Activated B cell treated with CpG ODN at 0.5 μM for 24 hours (primary cell): ENCODE data around the gene MED13L. TPM values are rescaled to one million over a fixed set of nuclear protein-coding genes. Genes with fewer than 3 reads are reported as not detected.

ENCODE experiments used
- ATAC-seq: fragments of 200-7000 bp; cut with Tn5 transposase; one replicate; pipeline ENCODE4 v1.10.0; 2021; ENCODE audit warnings: low read depth, mild to moderate bottlenecking, moderate library complexity
- CTCF ChIA-PET: fragments of 350-600 bp; sonication (Branson Sonifier 250); formaldehyde crosslinking; loops from one replicate; lab custom pipeline; 2021; ENCODE audit warnings: antibody characterized with exemption; lab: Charles Lee
- POLR2A ChIA-PET: fragments of 350-600 bp; sonication (Branson Sonifier 250); formaldehyde crosslinking; loops from one replicate; lab custom pipeline; 2021; ENCODE audit warnings: antibody characterized with exemption; lab: Charles Lee
- DNase-seq: peaks from one replicate; pipeline ENCODE4 v3.0.0; 2022
- H3K27ac Mint-ChIP-seq: one replicate; pipeline ENCODE4 v1.8.0; 2020; ENCODE audit warnings: mixed read lengths
- H3K27me3 Mint-ChIP-seq: one replicate; pipeline ENCODE4 v1.8.0; 2021; ENCODE audit warnings: mixed read lengths
- H3K36me3 Mint-ChIP-seq: one replicate; pipeline ENCODE4 v1.8.0; 2021; ENCODE audit warnings: low read depth, mixed read lengths
- H3K4me1 Mint-ChIP-seq: one replicate; pipeline ENCODE4 v1.8.0; 2021; ENCODE audit warnings: mixed read lengths
- H3K4me3 Mint-ChIP-seq: one replicate; pipeline ENCODE4 v1.8.0; 2020; ENCODE audit warnings: mild to moderate bottlenecking, mixed read lengths
- H3K9me3 Mint-ChIP-seq: one replicate; pipeline ENCODE4 v1.8.0; 2020; ENCODE audit warnings: mixed read lengths
- CTCF ChIP-seq: fragments of 200-600 bp; IDR thresholded peaks from one replicate; pipeline ENCODE4 v1.8.0; 2022; ENCODE audit warnings: antibody characterized with exemption, mild to moderate bottlenecking
- intact Hi-C: fragments of 100-400 bp; cut with micrococcal nuclease; formaldehyde crosslinking; loops from one replicate; pipeline ENCODE4 v1.15.1; 2024
- total RNA-seq: library from RNA; stranded (reverse); gene quantifications from 2 replicates; pipeline ENCODE4 v1.2.3, GENCODE V29; 2022

MED13L gene
- total RNA-seq, 1 donor from 2014 or later: 183 TPM

- ATAC-seq (no peak), DNase-seq (no peak)
- H3K4me3 Mint-ChIP-seq: no peak overlapping the region
- POLR2A ChIA-PET: no interaction called here
- no peaks in the 10 kb centered on the region for H3K27me3 Mint-ChIP-seq
- no peak for TF ChIP-seq CTCF
- intact Hi-C loops: loop anchor here (2.0 kb wide), 1 partner anchor 15 kb away; no protein-coding TSS in a partner anchor
- H3K36me3 Mint-ChIP-seq: no peaks in the 10 kb centered on the region
- no peaks in the 10 kb centered on the region for H3K9me3 Mint-ChIP-seq
- H3K27ac Mint-ChIP-seq: no peak overlapping the region
- CTCF ChIA-PET: no interaction called here
- H3K4me1 Mint-ChIP-seq: peaks cover 42% of the 10 kb centered on the region
Measured at GRCh38 chr12:116321913-116322312, 44.4 kb upstream of the MED13L start.

- CTCF ChIA-PET: no interaction called here
- no peak for TF ChIP-seq CTCF
- POLR2A ChIA-PET: no interaction called here
- intact Hi-C loops: loop anchor here (2.0 kb wide), 1 partner anchor 16 kb away; no protein-coding TSS in a partner anchor
- peaks cover 41% of the 10 kb centered on the region for H3K4me1 Mint-ChIP-seq
- DNase-seq (no peak), ATAC-seq (no peak)
- no peak overlapping the region for H3K4me3 Mint-ChIP-seq
- no peaks in the 10 kb centered on the region for H3K36me3 Mint-ChIP-seq
- no peaks in the 10 kb centered on the region for H3K27me3 Mint-ChIP-seq
- no peak overlapping the region for H3K27ac Mint-ChIP-seq
- H3K9me3 Mint-ChIP-seq: no peaks in the 10 kb centered on the region
Measured at GRCh38 chr12:116320791-116321217, 43.3 kb upstream of the MED13L start.

GRCh38 chr12:116319898-116320621, 42.6 kb upstream of the MED13L start:
- H3K9me3 Mint-ChIP-seq: no peaks in the 10 kb centered on the region
- H3K27ac Mint-ChIP-seq: peak overlapping the region; percentile 74
- ATAC-seq (peak; percentile 29), DNase-seq (no peak)
- POLR2A ChIA-PET: interaction anchor here (0.7 kb wide), 1 partner anchor 244 kb away, joined by 4 read pairs; no protein-coding TSS in a partner anchor
- H3K4me3 Mint-ChIP-seq: peak overlapping the region; percentile 64
- intact Hi-C loops: loop anchor here (2.0 kb wide), 1 partner anchor 17 kb away; no protein-coding TSS in a partner anchor
- TF ChIP-seq CTCF: no peak
- peaks cover 34% of the 10 kb centered on the region for H3K4me1 Mint-ChIP-seq
- H3K27me3 Mint-ChIP-seq: no peaks in the 10 kb centered on the region
- CTCF ChIA-PET: no interaction called here
- no peaks in the 10 kb centered on the region for H3K36me3 Mint-ChIP-seq

GRCh38 chr12:116319233-116319897, 41.9 kb upstream of the MED13L start:
- ChIA-PET POLR2A (interaction anchor here (0.7 kb wide), 1 partner anchor 245 kb away, joined by 4 read pairs; no protein-coding TSS in a partner anchor), CTCF (no interaction called here)
- ATAC-seq (no peak), DNase-seq (no peak)
- H3K4me1 Mint-ChIP-seq: peaks cover 27% of the 10 kb centered on the region
- intact Hi-C loops: no loop called here
- H3K27ac Mint-ChIP-seq: peak overlapping the region; percentile 74
- no peaks in the 10 kb centered on the region for H3K36me3 Mint-ChIP-seq
- no peaks in the 10 kb centered on the region for H3K9me3 Mint-ChIP-seq
- H3K27me3 Mint-ChIP-seq: no peaks in the 10 kb centered on the region
- no peak for TF ChIP-seq CTCF
- H3K4me3 Mint-ChIP-seq: peak overlapping the region; percentile 64

- no peak overlapping the region for H3K27ac Mint-ChIP-seq
- H3K9me3 Mint-ChIP-seq: no peaks in the 10 kb centered on the region
- intact Hi-C loops: no loop called here
- ATAC-seq: no peak
- H3K4me1 Mint-ChIP-seq: peaks cover 20% of the 10 kb centered on the region
- no peaks in the 10 kb centered on the region for H3K36me3 Mint-ChIP-seq
- DNase-seq: no peak
- ChIA-PET CTCF (no interaction called here), POLR2A (no interaction called here)
- no peak for TF ChIP-seq CTCF
- H3K27me3 Mint-ChIP-seq: no peaks in the 10 kb centered on the region
- H3K4me3 Mint-ChIP-seq: no peak overlapping the region
Measured at GRCh38 chr12:116318576-116319232, 41.2 kb upstream of the MED13L start.
